Breast epithelium (tissue), 3 donors: ENCODE results near the gene MAP3K2.

Experiments
- POLR2A ChIP-seq: fragments of 450-650 bp; IDR thresholded peaks from one replicate; pipeline ENCODE4 v1.6.1; 2016; ENCODE audit warnings: antibody characterized with exemption, mild to moderate bottlenecking, moderate library complexity
- TF ChIP-seq, protein P1 (sequence below), 3 donors: fragments of 450-650 bp; IDR thresholded peaks; one replicate each; pipeline ENCODE4 v1.5.1; 2016 to 2017; ENCODE audit warnings: antibody characterized with exemption in 3 of 3, mild to moderate bottlenecking in 3 of 3, moderate library complexity in 3 of 3

GRCh38 chr2:127416506-127417001 lies 28.8 kb upstream of the MAP3K2 start:
- TF ChIP-seq, protein P1, sequence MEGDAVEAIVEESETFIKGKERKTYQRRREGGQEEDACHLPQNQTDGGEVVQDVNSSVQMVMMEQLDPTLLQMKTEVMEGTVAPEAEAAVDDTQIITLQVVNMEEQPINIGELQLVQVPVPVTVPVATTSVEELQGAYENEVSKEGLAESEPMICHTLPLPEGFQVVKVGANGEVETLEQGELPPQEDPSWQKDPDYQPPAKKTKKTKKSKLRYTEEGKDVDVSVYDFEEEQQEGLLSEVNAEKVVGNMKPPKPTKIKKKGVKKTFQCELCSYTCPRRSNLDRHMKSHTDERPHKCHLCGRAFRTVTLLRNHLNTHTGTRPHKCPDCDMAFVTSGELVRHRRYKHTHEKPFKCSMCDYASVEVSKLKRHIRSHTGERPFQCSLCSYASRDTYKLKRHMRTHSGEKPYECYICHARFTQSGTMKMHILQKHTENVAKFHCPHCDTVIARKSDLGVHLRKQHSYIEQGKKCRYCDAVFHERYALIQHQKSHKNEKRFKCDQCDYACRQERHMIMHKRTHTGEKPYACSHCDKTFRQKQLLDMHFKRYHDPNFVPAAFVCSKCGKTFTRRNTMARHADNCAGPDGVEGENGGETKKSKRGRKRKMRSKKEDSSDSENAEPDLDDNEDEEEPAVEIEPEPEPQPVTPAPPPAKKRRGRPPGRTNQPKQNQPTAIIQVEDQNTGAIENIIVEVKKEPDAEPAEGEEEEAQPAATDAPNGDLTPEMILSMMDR (IDR thresholded peaks at IDR 0.05), result no peak
- TF ChIP-seq POLR2A, result no peak
